Fibroblast of pulmonary artery (primary cell): ENCODE measurements around the gene PRXL2B.

Experiments used
- DNase-seq: peaks from one replicate; pipeline ENCODE4 v3.0.0-alpha.2; 2010; ENCODE audit warnings: low read depth
- H3K4me3 ChIP-seq: replicated peaks from 2 replicates; pipeline ENCODE4 v1.5.1; 2011; ENCODE audit warnings: low read depth, mild to moderate bottlenecking, control low read depth, low read length, moderate library complexity
- TF ChIP-seq, protein P1 (sequence below): IDR thresholded peaks from 2 replicates; pipeline ENCODE4 v1.5.1; 2011; ENCODE audit warnings: mild to moderate bottlenecking, control low read depth, low read length, inconsistent platforms; ENCODE audit errors: missing control alignments

The PRXL2B gene

DNA sequence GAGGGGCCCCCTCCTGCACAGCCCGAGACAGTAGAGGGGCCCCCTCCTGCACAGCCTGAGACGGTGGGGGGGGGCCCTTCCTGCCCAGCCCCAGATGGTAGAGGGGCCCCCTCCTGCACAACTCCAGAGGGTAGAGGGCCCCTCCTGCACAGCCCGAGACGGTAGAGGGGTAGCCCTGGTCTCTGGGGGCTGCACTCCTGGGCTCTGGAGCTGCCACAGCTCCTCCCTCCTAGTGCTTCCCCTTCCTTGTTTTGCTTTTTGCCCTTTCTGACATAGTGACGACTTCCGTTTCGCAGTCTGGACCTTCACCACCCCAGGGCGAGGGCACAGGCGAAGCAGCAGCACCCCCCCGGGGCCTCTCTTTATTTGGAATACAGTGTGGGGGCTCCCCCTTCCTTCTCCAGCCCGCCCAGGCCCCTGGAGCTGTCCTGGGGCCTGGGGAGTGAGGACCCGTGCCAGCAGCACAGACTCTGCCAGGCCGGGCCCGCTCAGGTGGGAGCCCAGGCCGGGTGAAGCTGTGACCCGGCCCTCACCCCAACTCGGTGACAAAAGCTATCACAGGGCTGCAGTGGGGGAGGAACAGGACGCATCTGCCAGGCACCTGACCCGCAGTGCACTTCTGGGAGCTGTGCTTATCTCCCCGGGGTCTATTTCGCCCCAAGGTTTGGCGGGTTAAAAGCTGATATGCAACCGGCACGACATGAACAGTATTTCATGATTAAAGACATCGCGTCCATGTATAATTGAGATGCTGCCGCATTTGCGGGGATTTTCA lies 1.1 kb upstream of the PRXL2B start:
- H3K4me3 ChIP-seq, result peak overlapping the region; percentile 62
- TF ChIP-seq, protein P1, sequence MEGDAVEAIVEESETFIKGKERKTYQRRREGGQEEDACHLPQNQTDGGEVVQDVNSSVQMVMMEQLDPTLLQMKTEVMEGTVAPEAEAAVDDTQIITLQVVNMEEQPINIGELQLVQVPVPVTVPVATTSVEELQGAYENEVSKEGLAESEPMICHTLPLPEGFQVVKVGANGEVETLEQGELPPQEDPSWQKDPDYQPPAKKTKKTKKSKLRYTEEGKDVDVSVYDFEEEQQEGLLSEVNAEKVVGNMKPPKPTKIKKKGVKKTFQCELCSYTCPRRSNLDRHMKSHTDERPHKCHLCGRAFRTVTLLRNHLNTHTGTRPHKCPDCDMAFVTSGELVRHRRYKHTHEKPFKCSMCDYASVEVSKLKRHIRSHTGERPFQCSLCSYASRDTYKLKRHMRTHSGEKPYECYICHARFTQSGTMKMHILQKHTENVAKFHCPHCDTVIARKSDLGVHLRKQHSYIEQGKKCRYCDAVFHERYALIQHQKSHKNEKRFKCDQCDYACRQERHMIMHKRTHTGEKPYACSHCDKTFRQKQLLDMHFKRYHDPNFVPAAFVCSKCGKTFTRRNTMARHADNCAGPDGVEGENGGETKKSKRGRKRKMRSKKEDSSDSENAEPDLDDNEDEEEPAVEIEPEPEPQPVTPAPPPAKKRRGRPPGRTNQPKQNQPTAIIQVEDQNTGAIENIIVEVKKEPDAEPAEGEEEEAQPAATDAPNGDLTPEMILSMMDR, result no peak
- DNase-seq, result peak; percentile 44

DNA sequence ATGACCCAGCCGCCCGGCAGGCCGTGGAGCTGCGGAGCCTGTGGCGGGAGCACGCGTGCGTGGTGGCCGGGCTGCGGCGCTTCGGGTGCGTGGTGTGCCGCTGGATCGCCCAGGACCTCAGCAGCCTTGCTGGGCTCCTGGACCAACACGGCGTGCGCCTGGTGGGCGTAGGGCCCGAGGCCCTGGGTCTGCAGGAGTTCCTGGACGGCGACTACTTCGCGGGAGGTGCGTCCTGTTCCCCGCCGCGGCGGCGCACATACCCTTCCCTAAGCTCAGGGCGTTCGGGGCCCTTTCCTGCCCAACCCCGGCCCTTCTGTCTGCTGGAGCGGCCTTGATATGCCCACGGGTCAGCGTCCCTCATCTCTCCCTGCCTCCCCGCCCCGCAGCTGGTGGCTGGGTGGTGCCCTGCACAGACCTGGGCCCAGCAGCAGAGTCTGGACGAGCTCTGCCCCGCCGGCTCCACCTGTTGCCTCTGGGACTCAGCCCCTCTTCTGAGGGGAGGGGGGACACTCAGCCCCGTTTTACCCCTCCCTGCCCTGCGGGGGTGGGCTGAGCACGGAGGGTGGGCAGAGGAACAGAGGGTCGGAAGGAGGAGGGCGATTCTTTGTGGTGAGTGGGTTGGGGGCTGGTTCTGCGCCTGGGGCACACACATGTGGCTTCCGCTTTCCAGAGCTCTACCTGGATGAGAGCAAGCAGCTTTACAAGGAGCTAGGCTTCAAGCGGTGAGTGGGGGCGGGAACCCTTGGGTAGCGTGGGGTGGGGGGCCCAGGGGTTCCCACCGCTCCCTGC lies 688 bp downstream of the PRXL2B start:
- TF ChIP-seq, protein P1, result no peak
- peak; percentile 25 for DNase-seq
- H3K4me3 ChIP-seq, result peak overlapping the region; percentile 62

DNA sequence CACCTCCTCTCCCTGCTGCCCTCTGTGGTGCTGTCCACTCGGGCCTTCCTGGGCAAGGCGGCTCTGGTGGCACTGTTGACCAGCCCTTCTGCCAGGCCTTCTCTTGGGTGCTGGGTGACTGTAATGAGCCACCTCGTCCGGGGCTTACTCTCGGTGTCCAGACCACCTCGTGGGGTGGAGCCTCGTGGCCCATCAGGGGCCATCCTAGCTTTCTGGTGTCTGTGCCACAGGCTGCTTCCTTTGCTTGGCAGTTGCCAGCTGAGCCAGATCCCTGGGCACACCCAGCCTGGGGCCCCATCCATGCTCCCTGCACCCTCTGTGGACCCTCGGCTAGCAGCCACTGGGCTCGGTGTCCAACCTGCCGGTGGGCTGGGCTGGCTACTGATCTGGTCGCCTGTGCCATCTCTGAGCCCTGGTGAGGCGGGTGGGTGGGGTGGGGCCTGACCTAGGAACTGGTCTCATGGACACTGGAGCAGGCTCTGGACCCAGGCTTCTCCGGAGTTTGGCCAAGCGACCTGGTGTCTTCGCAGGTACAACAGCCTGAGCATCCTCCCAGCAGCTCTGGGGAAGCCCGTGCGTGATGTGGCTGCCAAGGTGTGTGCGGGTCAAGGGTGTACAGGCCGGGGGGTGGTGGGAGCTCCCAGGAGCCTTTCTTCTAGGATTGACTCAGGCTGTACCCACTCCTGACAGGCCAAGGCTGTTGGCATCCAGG lies 1.4 kb downstream of the PRXL2B start:
- H3K4me3 ChIP-seq, result no peak overlapping the region
- no peak for DNase-seq
- TF ChIP-seq, protein P1, result no peak

DNA sequence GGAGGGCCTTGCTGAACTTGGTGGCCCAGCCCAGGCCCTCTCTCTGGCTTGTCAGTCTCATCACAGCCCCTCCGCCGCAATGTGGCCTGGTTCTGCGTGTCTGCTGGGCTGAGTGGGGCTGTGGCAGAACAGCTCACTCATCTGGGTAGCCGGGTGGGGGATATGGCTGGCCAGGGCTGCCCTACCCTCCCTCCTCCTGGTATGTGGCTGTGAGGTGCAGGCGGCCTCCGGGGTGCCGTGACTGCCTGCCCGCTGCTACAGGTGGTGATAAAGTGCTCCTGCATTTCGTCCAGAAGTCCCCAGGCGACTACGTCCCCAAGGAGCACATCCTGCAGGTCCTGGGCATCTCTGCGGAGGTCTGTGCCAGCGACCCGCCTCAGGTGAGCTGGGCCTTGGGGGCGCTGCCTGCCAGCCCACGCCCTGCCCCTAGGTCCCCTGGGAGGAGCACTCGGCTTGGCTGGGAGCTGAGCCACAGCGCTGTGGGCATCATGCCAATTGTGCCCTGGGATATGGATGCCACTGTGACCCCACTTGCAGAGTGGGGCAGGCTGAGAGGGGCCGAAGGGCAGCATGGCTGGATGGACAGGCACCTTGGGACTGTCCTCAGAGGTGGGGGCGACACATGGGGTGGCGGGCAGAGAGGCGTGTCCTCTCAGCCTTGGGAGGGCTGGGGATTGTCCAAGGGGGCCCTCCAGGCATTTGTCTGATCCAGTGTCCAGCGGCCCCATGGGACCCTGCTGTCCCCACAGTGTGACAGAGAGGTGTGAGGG lies 2.3 kb downstream of the PRXL2B start:
- TF ChIP-seq, protein P1, result no peak
- DNase-seq, result no peak
- no peak overlapping the region for H3K4me3 ChIP-seq

DNA sequence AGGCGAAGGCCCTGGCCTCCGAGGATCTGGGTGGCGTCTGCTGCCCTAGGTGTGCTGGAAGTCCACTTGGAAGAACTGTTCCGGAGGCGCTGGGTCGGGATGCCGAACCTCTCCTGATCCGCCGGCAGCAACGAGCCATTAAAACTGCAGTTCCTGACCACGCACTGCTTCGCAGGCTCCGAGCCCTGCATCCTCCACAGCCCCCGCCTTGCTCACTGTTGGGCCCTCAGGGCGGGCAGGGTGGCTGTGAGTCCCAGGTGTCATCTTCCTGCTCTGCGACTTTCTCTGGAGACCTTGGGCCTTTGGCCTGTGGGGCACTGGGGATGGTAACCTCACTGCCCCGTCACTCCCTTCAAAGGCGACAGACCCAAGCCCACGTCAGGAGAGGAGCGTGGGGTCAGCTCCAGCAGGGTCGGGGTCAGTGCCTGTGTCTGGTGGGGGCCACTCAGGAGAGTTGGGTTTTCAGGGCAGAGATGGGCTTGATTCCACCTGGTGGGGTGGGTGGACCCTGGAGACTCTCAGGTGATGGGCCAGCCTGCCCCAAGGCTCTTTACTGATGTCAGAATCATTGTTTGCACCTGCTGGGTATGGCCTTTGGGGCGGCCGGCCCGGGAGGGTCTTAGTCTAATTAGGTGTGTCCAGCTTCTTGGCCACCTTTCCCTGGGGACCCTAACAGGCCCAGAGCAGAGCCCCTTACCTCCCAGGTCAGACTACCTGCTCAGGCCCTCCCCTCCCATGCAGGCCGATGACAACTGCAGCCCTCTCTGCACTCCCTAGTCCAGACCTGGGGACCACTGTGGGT lies 3.1 kb downstream of the PRXL2B start:
- no peak overlapping the region for H3K4me3 ChIP-seq
- DNase-seq, result no peak
- TF ChIP-seq, protein P1, result no peak
